Stomach (tissue), 9 donors: ENCODE data around the gene MIB1. TPM values are rescaled to one million over a fixed set of nuclear protein-coding genes. Genes with fewer than 3 reads are reported as not detected.

Experiments
- DNase-seq, 2 donors: peaks; one replicate each; pipeline versions ENCODE4 v3.0.0 to v3.0.0-alpha.2; 2013 to 2019
- H3K27ac ChIP-seq, 5 donors: fragments of 200-600 bp in 4 of 5; sonication (generic) in 4 of 5; one replicate each; pipeline ENCODE4 v1.5.1; 2013 to 2019; ENCODE audit warnings: mild to moderate bottlenecking in 1 of 5, moderate library complexity in 1 of 5
- H3K27me3 ChIP-seq, 3 donors: fragments of 200-600 bp; sonication (generic); one replicate each; pipeline ENCODE4 v1.5.1; 2017 to 2019; ENCODE audit warnings: mixed run types in 1 of 3
- H3K36me3 ChIP-seq, 4 donors: fragments of 200-600 bp; sonication (generic); 1 replicate in 3 of 4; 2 replicates in 1 of 4; pipeline ENCODE4 v1.5.1; 2016 to 2019
- H3K4me1 ChIP-seq, 4 donors: fragments of 200-600 bp; sonication (generic); one replicate each; pipeline ENCODE4 v1.5.1; 2016 to 2019
- H3K4me3 ChIP-seq, 4 donors: fragments of 200-600 bp; sonication (generic) in 3 of 4; one replicate each; pipeline ENCODE4 v1.5.1; 2016 to 2019; ENCODE audit warnings: mild to moderate bottlenecking in 1 of 4
- H3K9me3 ChIP-seq, 4 donors: fragments of 200-600 bp; sonication (generic); one replicate each; pipeline ENCODE4 v1.5.1; 2016 to 2019
- CTCF ChIP-seq, 7 experiments: fragments of 450-650 bp in 4 of 7; fragments of 200-600 bp in 3 of 7; sonication (generic) in 3 of 7; IDR thresholded peaks; one replicate each; pipeline ENCODE4 v1.5.1; 2016 to 2019; ENCODE audit warnings: antibody characterized with exemption in 7 of 7, control low read depth in 2 of 7, mild to moderate bottlenecking in 1 of 7
- EP300 ChIP-seq: sonication (generic); formaldehyde crosslinking; IDR thresholded peaks from one replicate; pipeline ENCODE4 v1.6.1; 2017; ENCODE audit warnings: antibody characterized with exemption
- POLR2A ChIP-seq, 4 donors: fragments of 450-650 bp; IDR thresholded peaks; one replicate each; pipeline ENCODE4 v1.6.1; 2016; ENCODE audit warnings: antibody characterized with exemption in 4 of 4, control low read depth in 2 of 4, mild to moderate bottlenecking in 1 of 4, moderate library complexity in 1 of 4
- POLR2AphosphoS5 ChIP-seq, 3 donors: sonication (generic); formaldehyde crosslinking; IDR thresholded peaks; one replicate each; pipeline ENCODE4 v1.6.1; 2016; ENCODE audit warnings: antibody characterized with exemption in 3 of 3
- WGBS, 5 donors: extraction: QIAGEN DNeasy Blood & Tissue Kit in 3 of 5; methylation state at CpG; one replicate each; pipeline versions ENCODE4 v1.1.5 to v1.1.7; 2013 to 2018; 5-methylcytosine and 5-hydroxymethylcytosine counted together
- intact Hi-C: fragments of 100-400 bp; cut with DNase I; formaldehyde crosslinking; loops from one replicate; pipeline ENCODE4 v1.15.1; 2023; ENCODE audit warnings: low total_unique reads
- polyA plus RNA-seq, 3 donors: library from polyadenylated mRNA; stranded (reverse); fragments of 200-250 nt; gene quantifications; one replicate each; pipeline ENCODE4 v1.2.3, GENCODE V29; 2013
- total RNA-seq, 5 donors: library from RNA; depleted of rRNA; stranded (reverse); fragments of >200 nt; gene quantifications; one replicate each; pipeline versions ENCODE4 v1.1.0 to v1.2.3, GENCODE V29; 2014 to 2016
- donor health status: healthy with polysubstance abuse.
- donor health status: Bipolar disorder and iron deficiency.
- donor health status: healthy.

Gene MIB1
- total and polyA plus RNA-seq, 8 donors: 4.4 to 83.5 (median 13.1) TPM

GRCh38 chr18:21900605-21901352 is 160.2 kb downstream of the MIB1 start:
- peaks cover 0 to 14% (median 0%) of the 10 kb centered on the region in 3 donors for H3K27me3 ChIP-seq
- H3K9me3 ChIP-seq: no peaks in the 10 kb centered on the region
- H3K4me1 ChIP-seq: peaks cover 0 to 28% (median 10%) of the 10 kb centered on the region in 4 donors
- WGBS, 5 donors: 86 to 91% (median 88%) methylated on average over 12 of the region's 12 CpGs
- no peak overlapping the region for H3K4me3 ChIP-seq
- no peaks in the 10 kb centered on the region for H3K36me3 ChIP-seq
- intact Hi-C loops: no loop called here
- DNase-seq: peak in 1 of 2 donors; percentile 35
- TF ChIP-seq POLR2AphosphoS5 (IDR thresholded peaks at IDR 0.05) (no peak), POLR2A (IDR thresholded peaks at IDR 0.05) (no peak), EP300 (no peak), CTCF (IDR thresholded peaks at IDR 0.05) (no peak)
- H3K27ac ChIP-seq: no peak overlapping the region

GRCh38 chr18:21901423-21901945 is 160.9 kb downstream of the MIB1 start:
- TF ChIP-seq EP300 (no peak), CTCF (IDR thresholded peaks at IDR 0.05) (no peak), POLR2AphosphoS5 (IDR thresholded peaks at IDR 0.05) (no peak), POLR2A (IDR thresholded peaks at IDR 0.05) (no peak)
- Histone ChIP-seq H3K9me3 (no peaks in the 10 kb centered on the region), H3K36me3 (no peaks in the 10 kb centered on the region), H3K4me1 (peaks cover 0 to 28% (median 10%) of the 10 kb centered on the region in 4 donors), H3K27ac (no peak overlapping the region), H3K4me3 (peak overlapping the region in 1 of 4 donors; percentile 0), H3K27me3 (peaks cover 0 to 14% (median 0%) of the 10 kb centered on the region in 3 donors)
- DNase-seq: peak in 1 of 2 donors; percentile 44
- WGBS, 5 donors: 55 to 78% (median 69%) methylated on average over 3 of the region's 3 CpGs
- intact Hi-C loops: no loop called here

- Histone ChIP-seq H3K4me1 (peaks cover 0 to 16% (median 4%) of the 10 kb centered on the region in 4 donors), H3K4me3 (no peak overlapping the region), H3K27ac (no peak overlapping the region), H3K27me3 (no peaks in the 10 kb centered on the region), H3K9me3 (no peaks in the 10 kb centered on the region), H3K36me3 (no peaks in the 10 kb centered on the region)
- intact Hi-C loops: no loop called here
- peak in 1 of 2 donors; percentile 23 for DNase-seq
- 53 to 68% (median 61%) methylated on average over 6 of the region's 6 CpGs for WGBS, 5 donors
- TF ChIP-seq POLR2A (IDR thresholded peaks at IDR 0.05) (no peak), EP300 (no peak), POLR2AphosphoS5 (IDR thresholded peaks at IDR 0.05) (no peak), CTCF (IDR thresholded peaks at IDR 0.05) (no peak)
Observed at GRCh38 chr18:21903709-21904108, 163.1 kb downstream of the MIB1 start.

GRCh38 chr18:21904856-21905255 is 164.3 kb downstream of the MIB1 start:
- peaks cover 0 to 16% (median 4%) of the 10 kb centered on the region in 4 donors for H3K4me1 ChIP-seq
- H3K9me3 ChIP-seq: no peaks in the 10 kb centered on the region
- no peaks in the 10 kb centered on the region for H3K27me3 ChIP-seq
- 41 to 62% (median 49%) methylated on average over 6 of the region's 6 CpGs for WGBS, 5 donors
- H3K36me3 ChIP-seq: no peaks in the 10 kb centered on the region
- TF ChIP-seq POLR2AphosphoS5 (IDR thresholded peaks at IDR 0.05): no peak
- DNase-seq: peak in 1 of 2 donors; percentile 78
- H3K4me3 ChIP-seq: no peak overlapping the region
- intact Hi-C loops: no loop called here
- H3K27ac ChIP-seq: no peak overlapping the region

GRCh38 chr18:21907451-21907850 is 166.9 kb downstream of the MIB1 start:
- no peak for TF ChIP-seq CTCF (IDR thresholded peaks at IDR 0.05)
- no peak for TF ChIP-seq POLR2AphosphoS5 (IDR thresholded peaks at IDR 0.05)
- TF ChIP-seq EP300: no peak
- WGBS, 5 donors: 82 to 90% (median 89%) methylated on average over 7 of the region's 7 CpGs
- Histone ChIP-seq H3K27me3 (no peaks in the 10 kb centered on the region), H3K9me3 (no peaks in the 10 kb centered on the region), H3K36me3 (no peaks in the 10 kb centered on the region), H3K4me3 (no peak overlapping the region), H3K4me1 (peaks cover 0 to 8% (median 3%) of the 10 kb centered on the region in 4 donors), H3K27ac (no peak overlapping the region)
- DNase-seq: no peak
- intact Hi-C loops: no loop called here
